ENCODE measurements around the gene PIH1D2.

PIH1D2 gene

DNA sequence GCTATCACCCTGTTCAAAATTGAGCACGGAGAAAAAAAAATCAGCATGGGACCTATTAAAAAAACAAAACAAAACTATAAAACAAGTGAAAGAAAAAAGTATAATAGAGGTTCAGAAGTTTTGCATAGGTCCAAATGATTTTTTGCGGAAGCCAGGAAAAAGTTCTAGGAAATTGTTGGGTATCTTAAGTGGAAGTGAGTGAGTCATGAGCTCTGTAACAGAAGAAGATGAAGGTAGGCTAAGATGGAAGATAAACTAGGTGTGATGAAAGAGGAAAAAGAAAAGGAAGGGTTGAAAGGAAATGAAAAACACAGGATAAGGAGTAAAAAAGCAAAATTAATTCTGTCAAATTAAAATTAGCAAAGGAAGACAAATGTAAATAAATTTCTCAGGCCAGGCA, 40.6 kb upstream of the PIH1D2 start:
- ATAC-seq: no peak
- TF ChIP-seq SNAI2 (CRISPR knock-in tag; IDR thresholded peaks at IDR 0.05): no peak
- no peak for TF ChIP-seq ZNF8 (CRISPR knock-in tag; IDR thresholded peaks at IDR 0.05)
- TF ChIP-seq ISL1 (CRISPR knock-in tag; IDR thresholded peaks at IDR 0.05): no peak
- TF ChIP-seq ESRRG (CRISPR knock-in tag; IDR thresholded peaks at IDR 0.05): no peak
- TF ChIP-seq ZNF70 (CRISPR knock-in tag; IDR thresholded peaks at IDR 0.05): no peak
- no peak for TF ChIP-seq GLIS3 (CRISPR knock-in tag; IDR thresholded peaks at IDR 0.05)
- TF ChIP-seq, protein P1, sequence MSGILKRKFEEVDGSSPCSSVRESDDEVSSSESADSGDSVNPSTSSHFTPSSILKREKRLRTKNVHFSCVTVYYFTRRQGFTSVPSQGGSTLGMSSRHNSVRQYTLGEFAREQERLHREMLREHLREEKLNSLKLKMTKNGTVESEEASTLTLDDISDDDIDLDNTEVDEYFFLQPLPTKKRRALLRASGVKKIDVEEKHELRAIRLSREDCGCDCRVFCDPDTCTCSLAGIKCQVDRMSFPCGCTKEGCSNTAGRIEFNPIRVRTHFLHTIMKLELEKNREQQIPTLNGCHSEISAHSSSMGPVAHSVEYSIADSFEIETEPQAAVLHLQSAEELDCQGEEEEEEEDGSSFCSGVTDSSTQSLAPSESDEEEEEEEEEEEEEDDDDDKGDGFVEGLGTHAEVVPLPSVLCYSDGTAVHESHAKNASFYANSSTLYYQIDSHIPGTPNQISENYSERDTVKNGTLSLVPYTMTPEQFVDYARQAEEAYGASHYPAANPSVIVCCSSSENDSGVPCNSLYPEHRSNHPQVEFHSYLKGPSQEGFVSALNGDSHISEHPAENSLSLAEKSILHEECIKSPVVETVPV (CRISPR knock-in tag; IDR thresholded peaks at IDR 0.05): no peak
- no peak for TF ChIP-seq ARNTL (CRISPR knock-in tag; IDR thresholded peaks at IDR 0.05; ENCODE audit: borderline replicate concordance, low read depth)
- TF ChIP-seq PPARA (CRISPR knock-in tag; IDR thresholded peaks at IDR 0.05; ENCODE audit: borderline replicate concordance): no peak
- TF ChIP-seq, protein P2, sequence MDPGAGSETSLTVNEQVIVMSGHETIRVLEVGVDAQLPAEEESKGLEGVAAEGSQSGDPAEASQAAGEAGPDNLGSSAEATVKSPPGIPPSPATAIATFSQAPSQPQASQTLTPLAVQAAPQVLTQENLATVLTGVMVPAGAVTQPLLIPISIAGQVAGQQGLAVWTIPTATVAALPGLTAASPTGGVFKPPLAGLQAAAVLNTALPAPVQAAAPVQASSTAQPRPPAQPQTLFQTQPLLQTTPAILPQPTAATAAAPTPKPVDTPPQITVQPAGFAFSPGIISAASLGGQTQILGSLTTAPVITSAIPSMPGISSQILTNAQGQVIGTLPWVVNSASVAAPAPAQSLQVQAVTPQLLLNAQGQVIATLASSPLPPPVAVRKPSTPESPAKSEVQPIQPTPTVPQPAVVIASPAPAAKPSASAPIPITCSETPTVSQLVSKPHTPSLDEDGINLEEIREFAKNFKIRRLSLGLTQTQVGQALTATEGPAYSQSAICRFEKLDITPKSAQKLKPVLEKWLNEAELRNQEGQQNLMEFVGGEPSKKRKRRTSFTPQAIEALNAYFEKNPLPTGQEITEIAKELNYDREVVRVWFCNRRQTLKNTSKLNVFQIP (CRISPR knock-in tag; IDR thresholded peaks at IDR 0.05; ENCODE audit: borderline replicate concordance, low read depth): no peak
- TF ChIP-seq TSHZ2 (CRISPR knock-in tag; IDR thresholded peaks at IDR 0.05): no peak

DNA sequence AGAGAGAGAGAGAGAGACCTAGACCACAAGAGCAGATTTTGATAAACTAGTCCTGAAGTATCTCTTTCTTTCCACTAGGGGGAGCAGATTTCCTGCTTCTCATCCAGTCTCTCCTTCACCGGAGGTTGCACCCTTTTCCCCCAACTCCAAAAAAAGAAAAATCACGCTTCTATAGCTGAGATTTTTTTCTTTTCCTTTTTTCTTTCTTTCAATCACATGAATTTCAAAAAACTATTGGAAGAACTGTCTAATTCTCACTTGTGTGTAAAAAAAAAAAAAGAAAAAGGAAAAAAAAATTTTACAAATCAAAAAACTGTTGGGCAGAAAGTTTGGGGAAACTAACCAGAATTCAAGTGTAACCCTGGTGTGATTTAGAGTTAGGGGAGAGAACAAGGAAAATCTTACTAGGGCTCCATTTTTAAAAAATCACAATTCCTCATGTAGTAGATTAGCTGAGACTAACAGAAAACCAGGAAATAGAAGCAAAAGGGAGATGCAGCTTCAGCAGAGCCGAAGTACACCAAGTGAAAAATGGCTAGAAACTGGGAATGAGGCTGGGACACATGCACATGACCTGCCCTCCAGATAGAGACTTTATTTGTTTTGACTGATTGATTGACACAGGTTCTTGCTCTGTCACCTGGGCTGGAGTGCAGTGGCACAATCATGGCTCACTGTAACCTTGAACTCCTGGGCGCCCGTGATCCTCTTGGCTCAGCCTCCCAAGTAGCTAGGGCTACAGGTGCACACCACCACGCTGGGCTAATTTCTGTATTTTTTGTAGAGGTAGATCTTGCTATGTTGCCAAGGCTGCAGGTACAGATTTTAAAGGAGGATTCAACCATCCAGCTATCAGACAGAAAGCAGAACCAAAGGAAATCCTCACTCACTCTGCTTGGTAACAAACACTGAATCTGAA, 40.0 kb upstream of the PIH1D2 start:
- peak; percentile 90 for ATAC-seq
- TF ChIP-seq ZC3H10 (CRISPR knock-in tag; IDR thresholded peaks at IDR 0.05): no peak
- TF ChIP-seq ZNF70 (CRISPR knock-in tag; IDR thresholded peaks at IDR 0.05): no peak
- TF ChIP-seq ZFP30 (CRISPR knock-in tag; IDR thresholded peaks at IDR 0.05): no peak
- TF ChIP-seq, protein P2 (CRISPR knock-in tag; IDR thresholded peaks at IDR 0.05; ENCODE audit: borderline replicate concordance, low read depth): no peak
- no peak for TF ChIP-seq ESRRG (CRISPR knock-in tag; IDR thresholded peaks at IDR 0.05)
- TF ChIP-seq OSR1 (CRISPR knock-in tag; IDR thresholded peaks at IDR 0.05): no peak
- TF ChIP-seq CSDC2 (CRISPR knock-in tag; IDR thresholded peaks at IDR 0.05): no peak
- no peak for TF ChIP-seq ARNTL (CRISPR knock-in tag; IDR thresholded peaks at IDR 0.05; ENCODE audit: borderline replicate concordance, low read depth)
- no peak for TF ChIP-seq PPARA (CRISPR knock-in tag; IDR thresholded peaks at IDR 0.05; ENCODE audit: borderline replicate concordance)

DNA sequence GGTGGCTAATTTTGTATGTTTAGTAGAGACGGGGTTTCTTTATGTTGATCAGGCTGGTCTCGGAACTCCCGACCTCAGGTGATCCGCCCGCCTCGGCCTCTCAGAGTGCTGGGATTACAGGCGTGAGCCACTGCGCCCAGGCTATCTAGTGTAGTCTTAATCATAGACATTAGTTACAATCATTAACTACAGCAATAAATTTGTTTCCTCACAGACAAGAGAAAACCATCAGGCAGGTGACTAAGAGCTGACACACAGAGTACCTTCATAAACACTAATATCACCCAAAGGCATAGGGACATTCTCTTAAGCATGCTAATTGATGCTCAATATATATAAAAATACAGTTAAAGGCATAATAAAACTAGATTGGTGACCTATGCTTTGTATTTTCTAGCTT, 32.3 kb upstream of the PIH1D2 start:
- TF ChIP-seq RARB (CRISPR knock-in tag; IDR thresholded peaks at IDR 0.05): no peak
- TF ChIP-seq BACH2 (CRISPR knock-in tag; IDR thresholded peaks at IDR 0.05; ENCODE audit: borderline replicate concordance): no peak
- no peak for TF ChIP-seq TCF4 (CRISPR knock-in tag; IDR thresholded peaks at IDR 0.05; ENCODE audit: borderline replicate concordance)
- TF ChIP-seq PPARA (CRISPR knock-in tag; IDR thresholded peaks at IDR 0.05; ENCODE audit: borderline replicate concordance): no peak
- no peak for TF ChIP-seq SNAI2 (CRISPR knock-in tag; IDR thresholded peaks at IDR 0.05)
- no peak for TF ChIP-seq PATZ1 (CRISPR knock-in tag; IDR thresholded peaks at IDR 0.05; ENCODE audit: borderline replicate concordance)
- no peak for TF ChIP-seq CSDC2 (CRISPR knock-in tag; IDR thresholded peaks at IDR 0.05)
- TF ChIP-seq ESRRG (CRISPR knock-in tag; IDR thresholded peaks at IDR 0.05): no peak
- TF ChIP-seq, protein P1 (CRISPR knock-in tag; IDR thresholded peaks at IDR 0.05): no peak
- no peak for TF ChIP-seq TSHZ2 (CRISPR knock-in tag; IDR thresholded peaks at IDR 0.05)
- no peak for TF ChIP-seq TOX (CRISPR knock-in tag; IDR thresholded peaks at IDR 0.05; ENCODE audit: borderline replicate concordance)
- no peak for ATAC-seq

Data from SK-N-SH treated with all-trans-retinoic acid at 6 μM for 48 hours (cell line).